ENCODE results near the gene NPW.
"Not testable (repeated sequence)": the region's sequence is repeated elsewhere in the genome, so short reads cannot be mapped to it uniquely, and the experiment has no call there.

Gene NPW

GRCh38 chr16:2001456-2002355, 17.9 kb upstream of the NPW start:
- DNase-seq (ENCODE audit: low read depth, low spot score): no peak

- DNase-seq (ENCODE audit: low read depth, low spot score): no peak
Observed at GRCh38 chr16:2002406-2003230, 17.0 kb upstream of the NPW start.

GRCh38 chr16:2003231-2003826, 16.3 kb upstream of the NPW start:
- DNase-seq (ENCODE audit: low read depth, low spot score): no peak

- DNase-seq (ENCODE audit: low read depth, low spot score): no peak
Observed at GRCh38 chr16:2003827-2004641, 15.6 kb upstream of the NPW start.

- no peak for DNase-seq (ENCODE audit: low read depth, low spot score)
Observed at GRCh38 chr16:2004795-2005517, 14.6 kb upstream of the NPW start.

GRCh38 chr16:2005646-2006045, 13.9 kb upstream of the NPW start:
- no peak for DNase-seq (ENCODE audit: low read depth, low spot score)

GRCh38 chr16:2006317-2006716, 13.3 kb upstream of the NPW start:
- no peak for DNase-seq (ENCODE audit: low read depth, low spot score)

- no peak for DNase-seq (ENCODE audit: low read depth, low spot score)
Observed at GRCh38 chr16:2007081-2007836, 12.3 kb upstream of the NPW start.

- no peak for DNase-seq (ENCODE audit: low read depth, low spot score)
Observed at GRCh38 chr16:2008009-2008526, 11.5 kb upstream of the NPW start.

- DNase-seq (ENCODE audit: low read depth, low spot score): no peak
Observed at GRCh38 chr16:2008631-2009163, 10.9 kb upstream of the NPW start.

- DNase-seq (ENCODE audit: low read depth, low spot score): no peak
Observed at GRCh38 chr16:2009164-2009711, 10.3 kb upstream of the NPW start.

GRCh38 chr16:2009791-2010510, 9.6 kb upstream of the NPW start, which contains the start of gene ZNF598:
Gene ZNF598 (minus strand): TSS chr16:2009821.
- no peak for DNase-seq (ENCODE audit: low read depth, low spot score)

GRCh38 chr16:2011726-2012125, 7.9 kb upstream of the NPW start:
- not testable (repeated sequence) for DNase-seq (ENCODE audit: low read depth, low spot score)

GRCh38 chr16:2013527-2013926, 6.1 kb upstream of the NPW start:
- DNase-seq (ENCODE audit: low read depth, low spot score): no peak

GRCh38 chr16:2015117-2015946, 4.3 kb upstream of the NPW start:
- no peak for DNase-seq (ENCODE audit: low read depth, low spot score)

GRCh38 chr16:2015947-2016208, 3.7 kb upstream of the NPW start:
- no peak for DNase-seq (ENCODE audit: low read depth, low spot score)

GRCh38 chr16:2016407-2016922, 3.1 kb upstream of the NPW start:
- DNase-seq (ENCODE audit: low read depth, low spot score): no peak
